IMR-90 (cell line): ENCODE data around the gene FRAS1. TPM values are rescaled to one million over a fixed set of nuclear protein-coding genes. Genes with fewer than 3 reads are reported as not detected.

Experiments used
- ATAC-seq: fragments of 200-7000 bp; cut with Tn5 transposase; 2 replicates; pipeline ENCODE4 v1.9.1; 2020; ENCODE audit warnings: low read depth, mild to moderate bottlenecking, moderate library complexity
- BruUV-seq: library from RNA; stranded (reverse); fragments of 400-500 nt; replicated peaks from 2 replicates; lab custom pipeline; 2021; lab: Mats Ljungman, UMichigan
- CTCF ChIA-PET: fragments of 300-600 bp; formaldehyde crosslinking; extraction: SDS; loops from one replicate; lab custom pipeline; 2021; ENCODE audit warnings: antibody characterized with exemption; lab: Yijun Ruan, JAX
- POLR2A ChIA-PET: fragments of 300-600 bp; sonication (Branson Sonifier 250); formaldehyde crosslinking; loops from one replicate; lab custom pipeline; 2022; ENCODE audit warnings: antibody characterized with exemption; ENCODE audit not compliant: unreplicated experiment; lab: Charles Lee
- DNase-seq: peaks from one replicate; pipeline ENCODE4 v3.0.0; 2013
- H2AFZ ChIP-seq: replicated peaks from 2 replicates; pipeline ENCODE3; 2013; ENCODE audit warnings: low read length, mild to moderate bottlenecking; ENCODE audit not compliant: poor library complexity
- H2AK5ac ChIP-seq: 2 replicates; pipeline ENCODE4 v1.6.1; 2013; ENCODE audit warnings: low read depth, low read length, inconsistent platforms
- H2AK9ac ChIP-seq: replicated peaks from 2 replicates; pipeline ENCODE3; 2013; ENCODE audit warnings: mild to moderate bottlenecking, low read depth, low read length, moderate library complexity; ENCODE audit not compliant: poor library complexity
- H2BK120ac ChIP-seq: 2 replicates; pipeline ENCODE4 v1.6.1; 2013; ENCODE audit warnings: low read depth, low read length, inconsistent platforms
- H2BK15ac ChIP-seq: 3 replicates; pipeline ENCODE4 v1.6.1; 2013; ENCODE audit warnings: low read depth, low read length, inconsistent platforms
- H2BK20ac ChIP-seq: 2 replicates; pipeline ENCODE4 v1.6.1; 2013; ENCODE audit warnings: low read depth, mild to moderate bottlenecking, inconsistent platforms, low read length, moderate library complexity
- H2BK5ac ChIP-seq: 2 replicates; pipeline ENCODE4 v1.6.1; 2013; ENCODE audit warnings: mild to moderate bottlenecking, low read depth, low read length, inconsistent platforms; ENCODE audit not compliant: poor library complexity, severe bottlenecking
- H3K14ac ChIP-seq: replicated peaks from 2 replicates; pipeline ENCODE4 v1.6.1; 2013; ENCODE audit warnings: low read depth, low read length, inconsistent platforms
- H3K18ac ChIP-seq: 2 replicates; pipeline ENCODE4 v1.6.1; 2013; ENCODE audit warnings: low read depth, low read length, control low read depth
- H3K23ac ChIP-seq: 2 replicates; pipeline ENCODE4 v1.6.1; 2013; ENCODE audit warnings: low read depth, low read length, inconsistent platforms
- H3K27ac ChIP-seq: 2 replicates; pipeline ENCODE4 v1.5.1; 2013; ENCODE audit warnings: mild to moderate bottlenecking, control low read depth, low read length; ENCODE audit not compliant: insufficient read depth
- H3K27me3 ChIP-seq: 2 replicates; pipeline ENCODE4 v1.6.1; 2013; ENCODE audit warnings: low read length; ENCODE audit not compliant: control insufficient read depth, insufficient read depth
- H3K36me3 ChIP-seq: 2 replicates; pipeline ENCODE4 v1.6.1; 2013; ENCODE audit warnings: low read length, mixed read lengths; ENCODE audit not compliant: control insufficient read depth, insufficient read depth
- H3K4ac ChIP-seq: 2 replicates; pipeline ENCODE4 v1.6.1; 2013; ENCODE audit warnings: low read depth, low read length, inconsistent platforms
- H3K4me1 ChIP-seq: 2 replicates; pipeline ENCODE4 v1.6.1; 2013; ENCODE audit warnings: low read length, mixed read lengths; ENCODE audit not compliant: control insufficient read depth, insufficient read depth
- H3K4me2 ChIP-seq: 2 replicates; pipeline ENCODE4 v1.6.1; 2013; ENCODE audit warnings: low read depth, mild to moderate bottlenecking, control low read depth, low read length, moderate library complexity
- H3K4me3 ChIP-seq: 2 replicates; pipeline ENCODE4 v1.5.1; 2013; ENCODE audit warnings: low read depth, mild to moderate bottlenecking, control low read depth, low read length, moderate library complexity; ENCODE audit not compliant: insufficient read depth
- H3K56ac ChIP-seq: 2 replicates; pipeline ENCODE4 v1.6.1; 2013; ENCODE audit warnings: low read length, inconsistent platforms; ENCODE audit not compliant: insufficient read depth; ENCODE audit errors: extremely low read depth
- H3K79me1 ChIP-seq, 2 experiments: 2 replicates each; pipeline ENCODE4 v1.6.1; 2013; ENCODE audit warnings: low read length in 2 of 2, inconsistent platforms in 1 of 2, low read depth in 1 of 2
- H3K9ac ChIP-seq: 2 replicates; pipeline ENCODE4 v1.6.1; 2013; ENCODE audit warnings: low read depth, low read length, control low read depth
- H3K9me1 ChIP-seq: 2 replicates; pipeline ENCODE4 v1.6.1; 2013; ENCODE audit warnings: low read length, inconsistent platforms; ENCODE audit not compliant: insufficient read depth
- H3K9me3 ChIP-seq: 2 replicates; pipeline ENCODE4 v1.6.1; 2013; ENCODE audit warnings: low read length; ENCODE audit not compliant: control insufficient read depth, insufficient read depth
- H4K20me1 ChIP-seq: 2 replicates; pipeline ENCODE4 v1.6.1; 2013; ENCODE audit warnings: low read length, inconsistent platforms; ENCODE audit not compliant: insufficient read depth
- H4K5ac ChIP-seq: 2 replicates; pipeline ENCODE4 v1.6.1; 2013; ENCODE audit warnings: mild to moderate bottlenecking, low read depth, low read length, control low read depth
- H4K8ac ChIP-seq, 2 experiments: 2 replicates each; pipeline ENCODE4 v1.6.1; 2013; ENCODE audit warnings: low read depth in 2 of 2, low read length in 2 of 2, control low read depth in 1 of 2, inconsistent platforms in 1 of 2
- H4K91ac ChIP-seq: 2 replicates; pipeline ENCODE4 v1.6.1; 2013; ENCODE audit warnings: low read depth, low read length, inconsistent platforms; ENCODE audit not compliant: insufficient read depth
- MXI1 ChIP-seq: IDR thresholded peaks from 2 replicates; pipeline ENCODE4 v1.6.1; 2012; ENCODE audit warnings: low read depth, mild to moderate bottlenecking, low read length, moderate library complexity, borderline replicate concordance
- RCOR1 ChIP-seq: IDR thresholded peaks from 2 replicates; pipeline ENCODE4 v1.6.1; 2012; ENCODE audit warnings: mild to moderate bottlenecking, low read length, improper control_type of control experiment; ENCODE audit not compliant: insufficient replicate concordance
- RFX5 ChIP-seq: IDR thresholded peaks from 2 replicates; pipeline ENCODE4 v1.8.0; 2012; ENCODE audit warnings: low read depth, mild to moderate bottlenecking, low read length, moderate library complexity
- SMC3 ChIP-seq: fragments of 150-350 bp; IDR thresholded peaks from 2 replicates; pipeline ENCODE4 v1.6.1; 2016; ENCODE audit warnings: low read depth, mild to moderate bottlenecking, antibody characterized with exemption, low read length, moderate library complexity
- WGBS, 2 experiments: methylation state at CpG; one replicate each; pipeline versions ENCODE4 v1.1.5 to v1.1.7; 2013; ENCODE audit warnings: missing lambda C conversion rate in 2 of 2; ENCODE audit not compliant: insufficient read length in 1 of 2; ENCODE audit errors: extremely low coverage in 2 of 2; 5-methylcytosine and 5-hydroxymethylcytosine counted together
- dilution Hi-C: fragments of 300-500 bp; cut with HindIII; formaldehyde crosslinking; loops from one replicate; pipeline ENCODE4 v1.14.3; 2018; ENCODE audit warnings: low sequenced_read_pairs; ENCODE audit not compliant: unreplicated experiment
- in situ Hi-C: fragments of 300-500 bp; cut with MboI; formaldehyde crosslinking; loops from 3 replicates; pipeline ENCODE4 v1.14.3; 2019; ENCODE audit warnings: low sequenced_read_pairs, inconsistent platforms, mixed read lengths
- intact Hi-C: fragments of 100-400 bp; cut with micrococcal nuclease; formaldehyde crosslinking; loops from 2 replicates; pipeline ENCODE4 v1.10.0; 2022
- polyA plus RNA-seq, 3 experiments: library from polyadenylated mRNA; depleted of rRNA; stranded (reverse); fragments of >200 nt; gene quantifications; 2 replicates each; pipeline ENCODE4 v1.2.3, GENCODE V29; 2012; ENCODE audit warnings: low replicate concordance in 1 of 3
- total RNA-seq: library from RNA; depleted of rRNA; stranded (reverse); fragments of >200 nt; gene quantifications from 2 replicates; pipeline ENCODE4 v1.2.3, GENCODE V29; 2012

FRAS1 gene
- total and polyA plus RNA-seq, 2 of the 4 experiments (the other 2 are of a cell fraction) = under 0.01 to 0.03 TPM

- Histone ChIP-seq H2BK5ac (no peak overlapping the region), H2AK5ac (no peak overlapping the region), H3K4me2 (no peak overlapping the region), H3K79me1 (no peaks in the 10 kb centered on the region), H3K4me1 (no peaks in the 10 kb centered on the region), H3K56ac (no peak overlapping the region), H3K9ac (no peak overlapping the region), H4K20me1 (no peaks in the 10 kb centered on the region), H3K9me1 (no peaks in the 10 kb centered on the region), H3K23ac (no peak overlapping the region), H3K9me3 (no peaks in the 10 kb centered on the region), H2BK15ac (no peak overlapping the region), H3K4me3 (no peak overlapping the region), H4K8ac (no peak overlapping the region), H2BK120ac (no peak overlapping the region), H4K5ac (no peak overlapping the region), H2BK20ac (no peak overlapping the region), H3K4ac (no peak overlapping the region), H3K18ac (no peak overlapping the region), H2AFZ (no peak overlapping the region), H3K36me3 (no peaks in the 10 kb centered on the region), H3K27me3 (peaks cover 7% of the 10 kb centered on the region), H2AK9ac (no peak overlapping the region), H3K14ac (no peak overlapping the region), H3K27ac (no peak overlapping the region), H4K91ac (no peak overlapping the region)
- dilution Hi-C loops (no loop called here), intact Hi-C loops (no loop called here), in situ Hi-C loops (no loop called here)
- ChIA-PET POLR2A (no interaction called here), CTCF (no interaction called here)
- no TSS peak for BruUV-seq
- DNase-seq (no peak), ATAC-seq (no peak)
- TF ChIP-seq SMC3 (no peak), RCOR1 (no peak), MXI1 (no peak), RFX5 (no peak)
- no CpG with 5 or more reads among the region's 2 CpGs for WGBS, 2 experiments
These were observed 256.0 kb downstream of the FRAS1 start for GRCh38 chr4:78312989-78313753.
